COLO668 (cell line): Measurements from ENCODE around the gene MCC.
A peak's percentile ranks its signal among the peaks of the same experiment; 100 is the strongest.

ENCODE experiments used
- DNase-seq: peaks from one replicate; lab custom pipeline; 2025; ENCODE audit not compliant: unreplicated experiment; lab: John Stamatoyannopoulos, UW

MCC gene

GRCh38 chr5:113017881-113018635 lies 470.2 kb downstream of the MCC start:
- no peak for DNase-seq

GRCh38 chr5:113005454-113005853 lies 482.8 kb downstream of the MCC start:
- DNase-seq: no peak

- DNase-seq: no peak
These were observed 484.5 kb downstream of the MCC start for GRCh38 chr5:113003763-113004162.

- no peak for DNase-seq
These were observed 485.8 kb downstream of the MCC start for GRCh38 chr5:113002423-113002822.

DNA sequence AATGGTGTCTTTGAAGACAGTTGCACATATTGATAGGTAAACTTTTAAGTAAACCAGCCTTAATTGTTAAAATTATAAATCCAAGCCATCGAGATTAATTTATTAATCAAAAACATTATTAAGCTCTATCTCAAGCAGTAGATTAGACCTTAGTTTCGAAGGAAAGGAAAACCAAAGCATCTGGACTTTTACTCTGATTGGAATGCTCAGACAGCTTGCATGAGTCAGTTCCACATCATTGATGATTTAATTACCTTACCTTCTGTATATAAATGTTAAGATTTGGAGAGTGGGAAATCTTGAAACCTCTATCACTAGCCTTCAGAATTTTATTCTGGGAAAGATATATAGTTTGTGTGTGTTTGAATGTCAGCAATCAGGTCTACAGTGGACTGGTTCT lies 487.8 kb downstream of the MCC start:
- no peak for DNase-seq

DNA sequence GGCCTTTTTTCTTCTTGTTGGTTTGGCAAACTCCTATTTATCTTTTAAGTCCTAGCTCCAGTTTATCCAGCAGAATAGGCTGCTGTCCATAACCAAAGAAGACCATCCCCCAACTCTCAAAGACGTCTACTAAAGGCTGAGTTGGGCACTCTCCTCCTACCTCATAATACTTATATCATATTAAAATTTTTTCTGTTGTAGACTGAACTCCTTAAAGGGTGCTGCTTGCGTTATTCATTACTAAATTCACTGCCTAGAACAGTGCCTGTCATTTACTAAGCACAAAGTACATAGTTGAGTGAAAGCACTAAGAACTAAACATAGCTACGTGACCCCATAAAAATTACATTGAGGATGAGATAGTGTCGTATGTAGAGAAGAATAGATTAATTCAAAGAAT lies 490.0 kb downstream of the MCC start:
- DNase-seq: no peak

DNA sequence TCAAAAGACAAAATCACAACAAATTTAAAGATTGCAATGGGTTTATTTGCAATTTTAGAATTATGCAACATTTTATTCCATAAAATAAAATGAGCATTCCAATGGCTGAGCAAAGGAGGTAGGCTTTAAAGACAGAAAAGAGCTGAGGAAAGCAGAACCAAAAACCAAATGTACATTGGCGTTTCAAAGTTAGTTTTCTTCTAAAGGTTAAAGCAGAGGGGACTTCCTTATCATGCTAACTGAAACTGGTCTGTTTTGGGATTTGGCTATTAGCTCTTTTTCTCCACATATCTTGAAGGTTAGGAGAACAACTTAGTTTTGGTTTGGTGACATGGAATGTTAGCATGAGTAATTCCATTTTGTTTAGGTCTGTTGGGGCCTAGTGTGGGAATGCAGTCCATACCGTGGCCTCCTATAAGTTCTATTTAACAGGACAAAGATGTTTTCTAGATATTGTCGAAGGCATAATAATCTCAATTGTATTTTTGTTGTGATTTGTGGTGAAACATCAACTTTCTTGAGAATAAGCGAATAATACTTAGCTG lies 491.4 kb downstream of the MCC start:
- DNase-seq: no peak

DNA sequence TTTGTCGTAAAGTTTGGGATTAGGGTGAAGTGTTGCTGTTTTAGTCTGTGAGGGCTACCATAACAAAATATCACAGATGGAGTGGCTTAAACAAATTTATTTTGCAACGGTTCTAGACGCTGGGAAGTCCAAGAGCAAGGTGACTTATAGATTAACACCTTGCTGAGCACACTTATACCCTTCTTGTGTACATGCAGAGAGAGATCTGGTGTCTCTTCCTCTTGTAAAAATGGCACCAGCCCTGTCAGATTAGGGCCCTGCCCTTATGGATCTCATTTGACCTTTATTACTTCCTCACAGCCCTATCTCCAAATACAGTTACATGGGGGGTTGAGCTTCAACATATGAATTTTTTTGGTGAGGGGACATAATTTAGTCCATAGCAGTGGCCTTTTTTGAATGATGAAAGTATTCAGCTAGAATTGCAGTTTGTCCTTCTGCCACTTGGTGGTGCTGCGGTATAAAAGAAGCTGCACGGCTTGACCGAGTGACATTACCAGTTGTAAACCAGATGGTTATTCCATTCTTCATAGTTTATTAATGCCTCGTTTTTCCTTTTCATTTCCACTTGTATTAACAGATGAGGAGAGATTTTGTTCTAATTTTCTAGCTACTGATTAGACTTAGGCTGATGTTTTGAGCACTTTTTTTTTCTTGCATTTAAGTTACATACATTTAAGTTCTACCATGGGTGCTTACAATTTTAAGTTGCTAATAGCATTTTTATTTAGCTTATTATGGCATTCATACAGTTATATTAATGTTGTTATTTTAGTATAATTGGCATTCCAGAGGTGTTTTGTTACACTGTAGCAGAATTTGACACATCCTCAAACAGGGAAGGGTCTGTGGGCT lies 492.3 kb downstream of the MCC start:
- DNase-seq: peak; percentile 45

DNA sequence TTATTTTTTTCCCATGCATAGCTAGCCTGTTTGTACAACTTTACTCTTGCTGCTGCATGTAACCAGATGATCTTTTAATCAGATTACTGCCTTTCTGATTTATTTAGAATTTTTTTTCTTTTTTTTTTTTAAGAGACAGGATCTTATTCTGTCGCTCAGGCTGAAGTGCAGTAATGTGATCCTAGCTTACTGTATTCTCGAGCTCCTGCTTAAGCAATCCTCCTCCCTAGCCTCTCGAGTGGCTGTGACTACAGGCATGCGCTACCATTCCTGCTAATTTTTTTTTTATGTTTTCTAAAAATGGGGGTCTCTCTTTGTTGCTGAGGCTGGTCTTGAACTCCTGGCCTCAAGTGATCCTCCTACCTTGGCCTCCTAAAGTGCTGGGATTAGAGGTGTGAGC lies 502.0 kb downstream of the MCC start:
- no peak for DNase-seq

DNA sequence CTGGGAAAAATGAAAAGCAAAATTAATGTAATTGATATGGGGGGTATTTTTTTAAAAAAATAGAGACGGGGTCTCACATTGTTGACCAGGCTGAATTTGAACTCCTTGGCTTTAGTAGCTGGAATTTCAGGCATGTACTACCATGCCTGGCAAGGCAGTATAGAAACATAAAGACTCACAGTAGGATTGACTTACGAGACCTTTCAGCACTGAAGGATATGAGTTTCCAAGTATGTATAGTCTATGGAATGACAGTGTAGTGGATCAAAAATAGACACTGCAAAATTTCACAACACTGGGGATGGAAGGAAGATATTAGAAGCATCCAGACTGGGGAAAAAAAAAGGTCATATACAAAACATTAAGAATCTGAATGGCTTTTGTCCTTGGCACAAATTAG lies 504.9 kb downstream of the MCC start:
- DNase-seq: no peak

GRCh38 chr5:112979723-112980122 lies 508.5 kb downstream of the MCC start:
- no peak for DNase-seq

DNA sequence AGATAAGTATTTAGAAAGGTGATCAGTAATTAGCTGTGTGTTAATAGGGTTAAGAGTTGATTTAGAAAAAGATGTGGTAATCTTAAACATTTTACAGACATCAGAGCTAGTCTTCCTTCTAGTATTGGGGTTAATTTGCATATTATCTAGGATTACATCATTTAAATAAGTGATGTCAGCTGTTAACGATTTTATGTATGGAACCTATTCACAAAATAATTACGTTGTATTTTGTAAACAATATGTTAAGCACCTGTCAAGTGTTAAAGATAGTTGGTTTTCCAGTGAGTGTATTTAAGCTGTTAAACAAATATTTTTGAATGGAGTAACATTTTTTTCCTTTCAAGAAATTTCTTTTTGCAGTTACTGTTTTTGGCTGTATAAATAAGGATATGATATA lies 509.4 kb downstream of the MCC start:
- no peak for DNase-seq

- no peak for DNase-seq
These were observed 510.8 kb downstream of the MCC start for GRCh38 chr5:112977440-112977861.

DNA sequence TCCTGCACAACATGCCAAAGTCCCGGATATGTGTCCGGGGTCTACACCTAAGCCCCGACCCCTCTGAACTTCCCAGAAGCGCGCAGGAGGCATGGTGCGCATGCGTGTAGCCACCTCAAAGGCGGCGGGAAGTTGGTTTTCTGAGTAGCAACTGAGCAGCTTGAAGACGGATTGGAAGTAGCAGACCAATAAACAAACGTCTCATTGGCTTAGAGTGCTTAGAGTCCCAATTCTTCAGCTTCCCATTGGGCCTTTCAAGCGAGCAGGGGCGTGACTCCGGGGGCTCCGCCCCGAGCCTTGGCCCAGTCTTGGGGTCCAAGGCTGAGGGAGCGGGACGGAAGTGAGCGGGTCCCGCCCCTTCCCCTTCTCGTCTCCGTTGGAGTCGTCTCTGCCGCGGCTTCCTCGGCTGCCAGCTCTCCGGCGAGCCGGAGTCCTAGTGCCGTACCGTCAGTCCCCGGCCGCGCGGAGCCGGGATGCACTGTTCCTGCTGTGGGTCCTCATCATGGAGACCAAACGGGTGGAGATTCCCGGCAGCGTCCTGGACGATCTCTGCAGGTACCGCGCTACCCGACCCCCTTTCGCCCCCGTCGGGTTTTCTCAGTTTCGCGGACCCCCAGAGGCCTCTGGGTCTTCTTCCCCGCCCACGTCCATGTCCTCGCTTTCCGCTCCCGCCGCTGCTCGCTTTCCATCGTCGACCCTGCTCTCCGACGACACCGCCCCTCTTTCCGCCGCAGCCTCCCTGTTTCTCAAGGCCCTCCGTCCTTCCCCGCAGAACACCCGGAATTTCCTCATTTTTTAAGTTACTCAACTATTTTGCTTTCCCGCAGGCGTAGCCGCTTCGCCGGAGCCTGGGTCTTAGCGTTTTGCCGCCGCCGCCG lies 511.6 kb downstream of the MCC start, which contains the start of gene DCP2:
Gene DCP2, plus strand, starts transcription at position 367 of the 878 bp plus-strand sequence. Its CDS starts 136 bp downstream, at position 503.
- peak; percentile 80 for DNase-seq

DNA sequence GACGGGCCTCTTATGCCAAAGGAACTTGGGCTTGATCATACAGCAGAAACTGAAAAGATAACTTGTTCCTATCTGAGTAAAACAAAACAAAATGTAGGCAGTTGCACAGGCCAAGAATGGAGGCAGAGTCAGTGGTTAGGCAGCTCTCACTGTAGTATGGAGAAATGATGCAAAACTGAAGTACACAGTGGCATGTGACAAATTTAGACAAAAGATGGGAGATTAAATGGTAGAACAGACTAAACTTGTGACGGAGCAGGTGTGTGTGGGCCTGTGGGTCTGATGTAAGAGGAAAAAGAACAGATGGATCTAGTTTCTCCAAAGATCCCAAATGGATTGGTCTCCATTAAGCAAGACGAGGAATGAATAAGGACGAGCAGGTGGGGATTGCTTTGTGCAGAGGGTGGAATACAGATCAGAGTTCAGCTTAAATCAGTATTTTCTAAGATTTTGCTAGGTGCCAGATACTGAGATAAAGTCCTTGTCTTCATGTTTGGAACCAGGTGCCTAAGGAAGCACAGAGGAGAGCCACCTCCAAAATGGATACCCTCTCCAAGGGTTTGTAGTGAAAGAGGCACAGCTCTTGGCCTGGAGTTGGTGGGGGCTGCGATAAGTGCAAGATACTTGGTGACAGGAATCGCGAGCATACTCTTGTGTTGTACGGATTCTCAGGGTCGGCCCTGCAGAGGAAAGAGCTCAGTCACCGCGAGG lies 512.4 kb downstream of the MCC start:
- DNase-seq: no peak

DNA sequence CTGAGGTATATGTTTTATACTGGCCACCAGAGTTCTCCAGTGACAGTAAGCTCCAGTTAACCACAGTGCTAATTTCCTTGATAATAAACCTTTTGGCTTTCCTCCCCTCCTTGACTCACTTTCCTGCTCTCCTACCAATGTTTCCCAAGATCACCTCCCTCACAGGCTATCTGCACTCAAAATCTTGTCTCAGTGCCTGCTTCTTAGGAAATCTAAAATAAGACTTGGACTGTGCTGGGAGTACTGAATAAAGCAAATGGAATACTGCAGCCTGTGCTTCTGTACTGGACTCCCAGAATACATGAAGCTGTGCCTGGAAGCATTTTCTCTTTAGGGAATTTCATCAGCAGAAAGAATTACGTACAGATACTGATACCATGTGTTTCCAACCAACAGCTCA lies 513.4 kb downstream of the MCC start:
- DNase-seq: no peak

DNA sequence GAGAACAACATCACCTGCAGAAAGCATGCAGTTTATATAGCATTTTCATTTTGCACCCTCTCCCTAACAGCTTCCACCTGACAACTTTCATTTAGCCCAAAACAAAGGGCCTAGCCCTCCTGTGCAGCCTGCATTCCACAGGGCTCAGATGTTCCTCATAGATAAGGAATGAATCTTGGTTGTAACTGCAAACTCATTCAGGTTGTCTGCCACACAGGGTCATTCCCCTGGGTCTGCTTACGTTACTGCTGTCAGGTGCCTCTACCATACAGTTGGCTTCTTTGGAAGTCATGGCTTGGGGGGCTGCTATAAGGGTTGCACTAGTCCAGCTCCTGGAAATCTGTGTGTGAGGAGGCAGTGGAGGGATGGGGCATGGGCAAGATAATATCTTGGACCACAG lies 514.3 kb downstream of the MCC start:
- DNase-seq: no peak

- DNase-seq: no peak
These were observed 515.2 kb downstream of the MCC start for GRCh38 chr5:112973036-112973435.
